NCI-H446 treated with DMSO at 0.1 percent for 48 hours (cell line): ENCODE results near the gene FRMD8.
A peak's percentile ranks its signal among the peaks of the same experiment; 100 is the strongest.

ENCODE experiments used
- DNase-seq: peaks from one replicate; lab custom pipeline; 2025; lab: John Stamatoyannopoulos, UW

FRMD8 gene

GRCh38 chr11:65454696-65455456, 68.4 kb downstream of the FRMD8 start:
- DNase-seq = peak; percentile 85

DNA sequence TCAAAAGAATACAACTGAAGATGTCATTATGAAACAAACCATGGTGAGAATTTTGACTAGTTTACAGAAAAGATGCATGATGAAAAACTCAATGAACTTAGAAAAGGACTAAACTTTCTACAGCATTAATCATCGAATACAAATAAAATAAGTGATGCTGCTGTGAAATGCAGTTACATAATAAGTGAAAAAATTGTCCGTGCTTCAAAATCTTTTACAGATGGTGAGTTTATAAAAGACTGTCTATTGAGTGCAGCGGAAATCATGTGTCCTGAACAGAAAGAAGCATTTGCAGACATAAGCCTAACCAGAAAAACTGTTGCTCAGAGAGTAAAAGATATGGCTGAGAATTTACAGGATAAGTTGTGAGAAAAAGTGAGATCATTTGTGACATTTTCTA, 70.0 kb downstream of the FRMD8 start:
- DNase-seq = no peak

DNA sequence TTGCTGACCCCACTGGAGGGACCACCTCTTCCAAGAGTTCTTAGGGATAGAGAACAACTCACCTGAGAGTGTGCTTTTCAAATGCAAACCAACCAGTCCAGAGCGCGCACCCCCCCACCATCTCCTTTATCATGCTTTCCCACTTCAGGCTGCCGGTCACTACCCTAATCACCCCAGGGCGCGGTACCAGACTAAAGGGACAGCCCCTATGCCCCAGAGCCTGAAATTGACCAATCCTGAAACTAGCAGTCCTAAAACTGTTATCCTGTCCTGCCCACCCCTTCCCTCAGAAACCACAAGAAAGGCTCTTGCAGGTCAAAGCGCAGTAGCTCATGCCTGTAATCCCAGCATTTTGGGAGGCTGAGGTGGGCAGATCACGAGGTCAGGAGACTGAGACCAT, 73.1 kb downstream of the FRMD8 start:
- no peak for DNase-seq
